Measurements from ENCODE around the gene SEC14L5.

GRCh38 chr16:5028950-5029475 is 70.9 kb downstream of the SEC14L5 start:
- TF ChIP-seq CTCF (IDR thresholded peaks at IDR 0.05; ENCODE audit: poor library complexity, severe bottlenecking) (no peak), MXI1 (conservative IDR thresholded peaks at IDR 0.05; ENCODE audit: poor library complexity, severe bottlenecking) (no peak), EZH2 (IDR thresholded peaks at IDR 0.05; ENCODE audit: borderline replicate concordance, insufficient read depth, low read length, poor library complexity, severe bottlenecking) (no peak)

All from neural cell (in vitro differentiated cells).